Neural cell (in vitro differentiated cells): ENCODE measurements around the gene HDC.

ENCODE experiments used
- CTCF ChIP-seq: fragments of 450-650 bp; IDR thresholded peaks from 2 replicates; pipeline ENCODE4 v1.5.1; 2014; ENCODE audit warnings: antibody characterized with exemption, mild to moderate bottlenecking, moderate library complexity; ENCODE audit not compliant: poor library complexity, severe bottlenecking
- POLR2AphosphoS5 ChIP-seq: IDR thresholded peaks from 2 replicates; pipeline ENCODE4 v1.6.1; 2012

GRCh38 chr15:50225938-50226337, 39.6 kb downstream of the HDC start:
- no peak for TF ChIP-seq CTCF
- TF ChIP-seq POLR2AphosphoS5 = no peak
